WTC11 (cell line): ENCODE measurements around the gene PDSS2. TPM values are rescaled to one million over a fixed set of nuclear protein-coding genes. Genes with fewer than 3 reads are reported as not detected.

ENCODE experiments used
- ATAC-seq: fragments of 200-7000 bp; cut with Tn5 transposase; 2 replicates; pipeline ENCODE4 v1.10.0; 2021; ENCODE audit warnings: mild to moderate bottlenecking, moderate library complexity
- CTCF ChIA-PET: fragments of 300-600 bp; sonication (Branson Sonifier 250); formaldehyde crosslinking; loops from one replicate; lab custom pipeline; 2021; ENCODE audit warnings: antibody characterized with exemption; lab: Charles Lee
- POLR2A ChIA-PET: fragments of 350-600 bp; sonication (Branson Sonifier 250); formaldehyde crosslinking; loops from one replicate; lab custom pipeline; 2021; ENCODE audit warnings: antibody characterized with exemption; lab: Charles Lee
- DNase-seq: peaks from one replicate; pipeline ENCODE4 v3.0.0; 2021; ENCODE audit warnings: low spot score
- H3K27ac Mint-ChIP-seq: 2 replicates; pipeline ENCODE4 v1.8.0; 2021; ENCODE audit warnings: mixed read lengths
- H3K27me3 Mint-ChIP-seq: 2 replicates; pipeline ENCODE4 v1.8.0; 2021; ENCODE audit warnings: low read depth, mild to moderate bottlenecking, moderate library complexity, mixed read lengths
- H3K36me3 Mint-ChIP-seq: 2 replicates; pipeline ENCODE4 v1.8.0; 2021; ENCODE audit warnings: mixed read lengths
- H3K4me1 Mint-ChIP-seq: 2 replicates; pipeline ENCODE4 v1.8.0; 2022; ENCODE audit warnings: mixed read lengths
- H3K4me3 Mint-ChIP-seq: 2 replicates; pipeline ENCODE4 v1.8.0; 2021; ENCODE audit warnings: mild to moderate bottlenecking, moderate library complexity, mixed read lengths
- H3K9me3 Mint-ChIP-seq: 2 replicates; pipeline ENCODE4 v1.8.0; 2021; ENCODE audit warnings: mixed read lengths
- CREB1 ChIP-seq: sonication (generic); formaldehyde crosslinking; IDR thresholded peaks from 2 replicates; pipeline ENCODE4 v1.8.0; 2023; ENCODE audit warnings: mild to moderate bottlenecking, missing genetic modification reagents
- CREM ChIP-seq: sonication (generic); formaldehyde crosslinking; IDR thresholded peaks from 2 replicates; pipeline ENCODE4 v1.8.1; 2022; ENCODE audit warnings: mild to moderate bottlenecking, missing genetic modification reagents, moderate library complexity
- ESRRA ChIP-seq: sonication (generic); formaldehyde crosslinking; IDR thresholded peaks from 2 replicates; pipeline ENCODE4 v1.8.1; 2022; ENCODE audit warnings: mild to moderate bottlenecking, missing genetic modification reagents, borderline replicate concordance
- FOXP1 ChIP-seq: sonication (generic); formaldehyde crosslinking; IDR thresholded peaks from 2 replicates; pipeline ENCODE4 v1.8.0; 2022; ENCODE audit warnings: missing genetic modification reagents, mild to moderate bottlenecking, moderate library complexity, borderline replicate concordance
- GRHL2 ChIP-seq: fragments of 250-450 bp; sonication (Bioruptor Pico); IDR thresholded peaks from 2 replicates; pipeline ENCODE4 v1.8.0; 2022; ENCODE audit warnings: mild to moderate bottlenecking, moderate library complexity; ENCODE audit not compliant: insufficient replicate concordance, severe bottlenecking
- KAT7 ChIP-seq: sonication (generic); formaldehyde crosslinking; IDR thresholded peaks from 2 replicates; pipeline ENCODE4 v1.8.1; 2023; ENCODE audit warnings: missing genetic modification reagents, mild to moderate bottlenecking, borderline replicate concordance
- NFATC4 ChIP-seq: fragments of 250-450 bp; sonication (Bioruptor Pico); IDR thresholded peaks from 2 replicates; pipeline ENCODE4 v1.9.0; 2021; ENCODE audit warnings: mild to moderate bottlenecking
- NR1H2 ChIP-seq: sonication (generic); formaldehyde crosslinking; IDR thresholded peaks from 2 replicates; pipeline ENCODE4 v1.9.0; 2021; ENCODE audit warnings: mild to moderate bottlenecking, moderate library complexity, missing genetic modification reagents
- TCF7 ChIP-seq: sonication (generic); formaldehyde crosslinking; IDR thresholded peaks from 2 replicates; pipeline ENCODE4 v1.8.0; 2022; ENCODE audit warnings: mild to moderate bottlenecking, low read depth, missing genetic modification reagents, moderate library complexity
- TEAD1 ChIP-seq: sonication (generic); formaldehyde crosslinking; IDR thresholded peaks from 2 replicates; pipeline ENCODE4 v1.8.0; 2022; ENCODE audit warnings: mild to moderate bottlenecking, missing genetic modification reagents
- TP53 ChIP-seq: sonication (generic); formaldehyde crosslinking; IDR thresholded peaks from 2 replicates; pipeline ENCODE4 v1.8.1; 2023; ENCODE audit warnings: mild to moderate bottlenecking, missing genetic modification reagents
- USF2 ChIP-seq: sonication (generic); formaldehyde crosslinking; IDR thresholded peaks from 2 replicates; pipeline ENCODE4 v1.8.1; 2023; ENCODE audit warnings: mild to moderate bottlenecking, missing genetic modification reagents, moderate library complexity
- ZNF281 ChIP-seq: sonication (generic); formaldehyde crosslinking; IDR thresholded peaks from 2 replicates; pipeline ENCODE4 v1.8.0; 2023; ENCODE audit warnings: mild to moderate bottlenecking, missing genetic modification reagents
- ZNF425 ChIP-seq: fragments of 250-450 bp; sonication (Bioruptor Pico); conservative IDR thresholded peaks from 2 replicates; pipeline ENCODE4 v1.9.0; 2021; ENCODE audit warnings: mild to moderate bottlenecking
- total RNA-seq: library from RNA; stranded (reverse); gene quantifications from 3 replicates; pipeline ENCODE4 v1.2.3, GENCODE V29; 2021
- TF ChIP-seq, protein P1 (sequence below): sonication (generic); formaldehyde crosslinking; IDR thresholded peaks from 2 replicates; pipeline ENCODE4 v1.8.1; 2022; ENCODE audit warnings: mild to moderate bottlenecking, moderate library complexity, missing genetic modification reagents
- TF ChIP-seq, protein P2 (sequence below): sonication (generic); formaldehyde crosslinking; IDR thresholded peaks from 2 replicates; pipeline ENCODE4 v1.8.0; 2023; ENCODE audit warnings: missing genetic modification reagents, mild to moderate bottlenecking, borderline replicate concordance

Gene PDSS2
- total RNA-seq, 1 experiment from 2014 or later = 18.3 TPM

- H3K9me3 Mint-ChIP-seq = no peaks in the 10 kb centered on the region
- H3K27ac Mint-ChIP-seq = peak overlapping the region; percentile 96
- CTCF ChIA-PET = interaction anchor here (1.0 to 2.2 kb wide), 3 partner anchors 8 to 89 kb away, joined by 3 to 12 read pairs (median 4); partner anchors contain the start of gene MTRES1
- peak overlapping the region; percentile 72 for H3K4me3 Mint-ChIP-seq
- DNase-seq = no peak
- POLR2A ChIA-PET = interaction anchor here (1.2 to 1.9 kb wide), 2 partner anchors 11 to 604 kb away, joined by 3 to 11 read pairs; no protein-coding TSS in a partner anchor
- H3K4me1 Mint-ChIP-seq = peaks cover 57% of the 10 kb centered on the region
- TF ChIP-seq TP53 (no peak), ZNF281 (CRISPR knock-in tag) (no peak), NFATC4 (CRISPR knock-in tag) (no peak), ZNF425 (CRISPR knock-in tag) (no peak), CREM (CRISPR knock-in tag) (no peak), NR1H2 (CRISPR knock-in tag) (no peak), GRHL2 (CRISPR knock-in tag) (no peak), TEAD1 (CRISPR knock-in tag) (no peak), CREB1 (CRISPR knock-in tag) (no peak), KAT7 (no peak), USF2 (CRISPR knock-in tag) (no peak), FOXP1 (CRISPR knock-in tag) (no peak), ESRRA (CRISPR knock-in tag) (no peak), TCF7 (CRISPR knock-in tag) (no peak)
- TF ChIP-seq, protein P1, sequence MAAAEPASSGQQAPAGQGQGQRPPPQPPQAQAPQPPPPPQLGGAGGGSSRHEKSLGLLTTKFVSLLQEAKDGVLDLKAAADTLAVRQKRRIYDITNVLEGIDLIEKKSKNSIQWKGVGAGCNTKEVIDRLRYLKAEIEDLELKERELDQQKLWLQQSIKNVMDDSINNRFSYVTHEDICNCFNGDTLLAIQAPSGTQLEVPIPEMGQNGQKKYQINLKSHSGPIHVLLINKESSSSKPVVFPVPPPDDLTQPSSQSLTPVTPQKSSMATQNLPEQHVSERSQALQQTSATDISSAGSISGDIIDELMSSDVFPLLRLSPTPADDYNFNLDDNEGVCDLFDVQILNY (CRISPR knock-in tag) = no peak
- TF ChIP-seq, protein P2, sequence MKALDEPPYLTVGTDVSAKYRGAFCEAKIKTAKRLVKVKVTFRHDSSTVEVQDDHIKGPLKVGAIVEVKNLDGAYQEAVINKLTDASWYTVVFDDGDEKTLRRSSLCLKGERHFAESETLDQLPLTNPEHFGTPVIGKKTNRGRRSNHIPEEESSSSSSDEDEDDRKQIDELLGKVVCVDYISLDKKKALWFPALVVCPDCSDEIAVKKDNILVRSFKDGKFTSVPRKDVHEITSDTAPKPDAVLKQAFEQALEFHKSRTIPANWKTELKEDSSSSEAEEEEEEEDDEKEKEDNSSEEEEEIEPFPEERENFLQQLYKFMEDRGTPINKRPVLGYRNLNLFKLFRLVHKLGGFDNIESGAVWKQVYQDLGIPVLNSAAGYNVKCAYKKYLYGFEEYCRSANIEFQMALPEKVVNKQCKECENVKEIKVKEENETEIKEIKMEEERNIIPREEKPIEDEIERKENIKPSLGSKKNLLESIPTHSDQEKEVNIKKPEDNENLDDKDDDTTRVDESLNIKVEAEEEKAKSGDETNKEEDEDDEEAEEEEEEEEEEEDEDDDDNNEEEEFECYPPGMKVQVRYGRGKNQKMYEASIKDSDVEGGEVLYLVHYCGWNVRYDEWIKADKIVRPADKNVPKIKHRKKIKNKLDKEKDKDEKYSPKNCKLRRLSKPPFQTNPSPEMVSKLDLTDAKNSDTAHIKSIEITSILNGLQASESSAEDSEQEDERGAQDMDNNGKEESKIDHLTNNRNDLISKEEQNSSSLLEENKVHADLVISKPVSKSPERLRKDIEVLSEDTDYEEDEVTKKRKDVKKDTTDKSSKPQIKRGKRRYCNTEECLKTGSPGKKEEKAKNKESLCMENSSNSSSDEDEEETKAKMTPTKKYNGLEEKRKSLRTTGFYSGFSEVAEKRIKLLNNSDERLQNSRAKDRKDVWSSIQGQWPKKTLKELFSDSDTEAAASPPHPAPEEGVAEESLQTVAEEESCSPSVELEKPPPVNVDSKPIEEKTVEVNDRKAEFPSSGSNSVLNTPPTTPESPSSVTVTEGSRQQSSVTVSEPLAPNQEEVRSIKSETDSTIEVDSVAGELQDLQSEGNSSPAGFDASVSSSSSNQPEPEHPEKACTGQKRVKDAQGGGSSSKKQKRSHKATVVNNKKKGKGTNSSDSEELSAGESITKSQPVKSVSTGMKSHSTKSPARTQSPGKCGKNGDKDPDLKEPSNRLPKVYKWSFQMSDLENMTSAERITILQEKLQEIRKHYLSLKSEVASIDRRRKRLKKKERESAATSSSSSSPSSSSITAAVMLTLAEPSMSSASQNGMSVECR (CRISPR knock-in tag) = no peak
- H3K27me3 Mint-ChIP-seq = no peaks in the 10 kb centered on the region
- peaks cover 5% of the 10 kb centered on the region; the same call in 1 of the 2 replicates for H3K36me3 Mint-ChIP-seq
- ATAC-seq = no peak
Observed at GRCh38 chr6:107116931-107117330, 342.4 kb downstream of the PDSS2 start.
